ENCODE measurements around the gene TBC1D17.
"Not testable (repeated sequence)": the region's sequence is repeated elsewhere in the genome, so short reads cannot be mapped to it uniquely, and the experiment has no call there.

Gene TBC1D17

GRCh38 chr19:49924004-49924880, 46.7 kb downstream of the TBC1D17 start:
- no peak for DNase-seq

GRCh38 chr19:49924881-49925210, 47.3 kb downstream of the TBC1D17 start:
- not testable (repeated sequence) for DNase-seq

GRCh38 chr19:49925486-49925885, 48.0 kb downstream of the TBC1D17 start:
- DNase-seq = no peak

- no peak for DNase-seq
Observed at GRCh38 chr19:49926515-49926914, 49.0 kb downstream of the TBC1D17 start.

GRCh38 chr19:49927526-49928264, 50.2 kb downstream of the TBC1D17 start:
- DNase-seq = no peak

- peak; percentile 90 to 91 for DNase-seq
Observed at GRCh38 chr19:49929121-49929610, 51.7 kb downstream of the TBC1D17 start, which contains the start of the genes ATF5 and NUP62. TSS of gene ATF5 (plus strand) at chr19:49929205. CDS start at chr19:49930851, 1,646 bp downstream. TSS of gene NUP62 (minus strand) at chr19:49929504. CDS start at chr19:49909807, 19,697 bp downstream.

GRCh38 chr19:49929611-49930482, 52.3 kb downstream of the TBC1D17 start:
- peak; percentile 97 to 98 for DNase-seq

GRCh38 chr19:49930483-49931011, 53.0 kb downstream of the TBC1D17 start:
- DNase-seq = peak; percentile 28 to 42

- no peak for DNase-seq
Observed at GRCh38 chr19:49931293-49932040, 54.0 kb downstream of the TBC1D17 start.

- DNase-seq = no peak
Observed at GRCh38 chr19:49932041-49932451, 54.5 kb downstream of the TBC1D17 start.

- peak; percentile 49 to 62 for DNase-seq
Observed at GRCh38 chr19:49932731-49933131, 55.2 kb downstream of the TBC1D17 start.

- DNase-seq = no peak
Observed at GRCh38 chr19:49933643-49934042, 56.1 kb downstream of the TBC1D17 start.

GRCh38 chr19:49936549-49936948, 59.0 kb downstream of the TBC1D17 start:
- no peak for DNase-seq

- peak; percentile 77 for DNase-seq
Observed at GRCh38 chr19:49937750-49938381, 60.4 kb downstream of the TBC1D17 start.

Data from CD4-positive, alpha-beta T cell treated with Interleukin-4 for 1 hour (primary cell).